Measurements from ENCODE around the gene MAN1C1. TPM values are rescaled to one million over a fixed set of nuclear protein-coding genes. Genes with fewer than 3 reads are reported as not detected.

MAN1C1 gene
- total and polyA plus RNA-seq, 2 donors from 2014 or later: 31.7 to 65.5 TPM

DNA sequence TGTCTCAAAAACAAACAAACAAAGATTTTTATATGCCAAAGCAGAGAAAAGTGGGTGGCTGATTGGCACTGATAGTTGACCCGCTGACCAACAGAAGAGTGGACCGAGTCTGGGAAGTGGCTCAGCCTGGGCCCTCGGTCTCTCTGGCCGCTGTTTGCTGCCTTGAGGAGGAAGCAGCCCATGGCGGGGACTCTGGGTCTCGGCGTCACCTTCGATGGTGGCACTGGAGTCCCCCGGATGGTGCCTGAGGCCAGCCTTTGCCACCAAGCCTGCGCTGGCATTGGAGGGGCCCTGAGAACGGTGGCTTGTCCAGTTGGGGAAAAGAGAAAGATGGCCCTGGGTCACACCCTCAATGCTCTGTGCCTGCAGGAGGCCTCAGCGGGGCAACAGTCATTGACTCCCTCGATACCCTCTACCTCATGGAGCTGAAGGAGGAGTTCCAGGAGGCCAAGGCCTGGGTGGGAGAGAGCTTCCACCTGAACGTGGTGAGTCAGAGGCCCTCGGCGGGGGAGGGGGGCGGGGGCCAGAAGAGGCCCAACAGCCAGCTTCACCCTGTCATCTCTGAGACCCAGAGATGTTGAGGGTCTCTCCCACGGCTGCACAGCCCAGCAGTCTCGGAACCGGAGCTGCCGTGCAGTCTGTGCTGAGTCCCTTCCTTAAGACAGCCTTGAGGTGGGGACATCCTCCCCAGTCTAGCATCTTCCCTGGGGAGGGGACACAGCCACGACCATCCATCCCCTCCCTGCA, 129.9 kb downstream of the MAN1C1 start:
- no peak overlapping the region for H3K9ac ChIP-seq (ENCODE audit: low read length in 3 of 3)
- no peaks in the 10 kb centered on the region for H3K27me3 ChIP-seq (ENCODE audit: control insufficient read depth, insufficient read depth, low read length)
- peaks cover 0 to 2% (median 0%) of the 10 kb centered on the region in 3 donors for H3K36me3 ChIP-seq (ENCODE audit: control insufficient read depth in 2 of 3, insufficient read depth in 3 of 3, low read length in 3 of 3)
- intact Hi-C loops (cut with DNase I): no loop called here
- no peak for FAIRE-seq
- TF ChIP-seq, protein P1, sequence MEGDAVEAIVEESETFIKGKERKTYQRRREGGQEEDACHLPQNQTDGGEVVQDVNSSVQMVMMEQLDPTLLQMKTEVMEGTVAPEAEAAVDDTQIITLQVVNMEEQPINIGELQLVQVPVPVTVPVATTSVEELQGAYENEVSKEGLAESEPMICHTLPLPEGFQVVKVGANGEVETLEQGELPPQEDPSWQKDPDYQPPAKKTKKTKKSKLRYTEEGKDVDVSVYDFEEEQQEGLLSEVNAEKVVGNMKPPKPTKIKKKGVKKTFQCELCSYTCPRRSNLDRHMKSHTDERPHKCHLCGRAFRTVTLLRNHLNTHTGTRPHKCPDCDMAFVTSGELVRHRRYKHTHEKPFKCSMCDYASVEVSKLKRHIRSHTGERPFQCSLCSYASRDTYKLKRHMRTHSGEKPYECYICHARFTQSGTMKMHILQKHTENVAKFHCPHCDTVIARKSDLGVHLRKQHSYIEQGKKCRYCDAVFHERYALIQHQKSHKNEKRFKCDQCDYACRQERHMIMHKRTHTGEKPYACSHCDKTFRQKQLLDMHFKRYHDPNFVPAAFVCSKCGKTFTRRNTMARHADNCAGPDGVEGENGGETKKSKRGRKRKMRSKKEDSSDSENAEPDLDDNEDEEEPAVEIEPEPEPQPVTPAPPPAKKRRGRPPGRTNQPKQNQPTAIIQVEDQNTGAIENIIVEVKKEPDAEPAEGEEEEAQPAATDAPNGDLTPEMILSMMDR (IDR thresholded peaks at IDR 0.05; ENCODE audit: borderline replicate concordance, extremely low read depth, insufficient read depth): no peak
- no peak overlapping the region for H3K4me3 ChIP-seq (ENCODE audit: low read length in 3 of 3)
- no peak for DNase-seq
- peaks cover 0 to 33% (median 28%) of the 10 kb centered on the region in 3 donors for H3K4me1 ChIP-seq (ENCODE audit: control insufficient read depth in 2 of 3, insufficient read depth in 2 of 3, low read depth in 1 of 3, low read length in 3 of 3)
- no peaks in the 10 kb centered on the region for H3K9me3 ChIP-seq (ENCODE audit: control insufficient read depth in 2 of 3, insufficient read depth in 1 of 3, low read length in 3 of 3)
- H3K27ac ChIP-seq (ENCODE audit: low read depth in 2 of 2, low read length in 2 of 2): no peak overlapping the region

DNA sequence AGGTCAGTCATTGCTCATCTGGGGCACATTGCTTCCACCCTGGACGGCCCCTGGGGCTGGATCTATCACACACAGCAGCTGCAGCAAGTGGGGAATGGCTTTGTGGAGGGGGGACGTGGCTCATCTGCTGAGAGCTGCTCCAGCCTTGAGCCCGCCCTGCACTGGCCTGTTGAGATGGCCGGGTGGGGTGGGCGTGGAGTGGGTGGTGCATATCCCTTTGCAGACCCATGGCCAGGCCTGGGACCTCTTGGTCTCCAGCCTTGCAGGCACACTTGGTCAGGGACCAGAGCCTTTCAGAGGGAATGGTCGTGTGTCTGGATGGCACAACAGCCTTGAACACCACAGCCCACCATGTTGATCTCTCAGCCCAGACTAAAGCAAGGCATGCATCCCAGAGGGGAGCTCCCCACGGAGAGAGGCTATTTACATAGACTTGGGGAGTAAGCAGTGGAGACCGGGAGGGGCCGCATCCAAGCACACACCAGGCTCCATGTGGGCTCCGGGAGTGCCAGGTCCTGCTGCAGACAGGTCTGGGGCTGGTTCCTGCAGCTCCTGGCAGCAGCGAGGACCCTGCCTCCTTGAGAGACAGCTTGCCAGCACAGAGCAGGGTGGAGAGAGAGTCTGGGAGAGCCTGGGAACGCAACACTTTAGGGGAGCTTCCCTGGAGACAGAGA, 130.6 kb downstream of the MAN1C1 start:
- DNase-seq: no peak

DNA sequence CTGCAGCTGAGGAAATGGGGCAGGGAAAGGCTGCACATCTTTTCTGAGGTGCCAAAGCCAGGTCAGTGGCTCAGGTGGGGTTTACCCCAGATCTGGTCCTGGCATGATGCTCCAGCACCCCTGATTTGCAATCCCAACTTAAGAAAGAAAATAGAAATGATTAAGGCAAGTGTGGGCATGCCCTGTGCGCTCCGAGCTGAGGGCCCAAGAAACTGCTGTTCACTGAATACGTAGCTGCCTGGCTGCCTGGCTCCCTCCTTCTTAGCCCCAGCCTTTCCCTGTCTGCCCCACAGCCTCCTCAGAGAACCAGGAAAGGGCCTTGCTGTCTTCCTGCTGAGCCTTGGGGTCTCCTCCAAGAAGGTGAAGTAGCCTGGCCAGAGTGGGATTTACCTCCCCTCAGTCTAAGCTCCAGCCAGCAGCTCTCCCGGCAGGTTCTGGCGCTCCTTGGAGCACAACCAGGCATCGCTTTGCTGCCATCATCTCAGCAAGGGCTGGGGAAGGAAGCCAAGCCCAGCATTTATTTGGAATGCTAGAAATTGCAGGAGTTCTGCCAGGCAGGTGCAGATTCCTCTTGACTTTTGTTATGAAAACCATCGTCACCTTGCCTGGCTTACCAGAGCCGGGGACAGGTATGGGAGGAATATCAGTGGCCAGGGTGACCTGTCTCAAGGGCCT, 132.1 kb downstream of the MAN1C1 start:
- H3K9ac ChIP-seq (ENCODE audit: low read length in 3 of 3): no peak overlapping the region
- H3K36me3 ChIP-seq (ENCODE audit: control insufficient read depth in 2 of 3, insufficient read depth in 3 of 3, low read length in 3 of 3): peaks cover 0 to 4% (median 3%) of the 10 kb centered on the region in 3 donors
- H3K27ac ChIP-seq (ENCODE audit: low read depth in 2 of 2, low read length in 2 of 2): no peak overlapping the region
- H3K27me3 ChIP-seq (ENCODE audit: control insufficient read depth, insufficient read depth, low read length): no peaks in the 10 kb centered on the region
- peaks cover 0 to 15% (median 11%) of the 10 kb centered on the region in 3 donors for H3K4me1 ChIP-seq (ENCODE audit: control insufficient read depth in 2 of 3, insufficient read depth in 2 of 3, low read depth in 1 of 3, low read length in 3 of 3)
- TF ChIP-seq, protein P1 (IDR thresholded peaks at IDR 0.05; ENCODE audit: borderline replicate concordance, extremely low read depth, insufficient read depth): no peak
- no peaks in the 10 kb centered on the region for H3K9me3 ChIP-seq (ENCODE audit: control insufficient read depth in 2 of 3, insufficient read depth in 1 of 3, low read length in 3 of 3)
- intact Hi-C loops (cut with DNase I): no loop called here
- FAIRE-seq (no peak), DNase-seq (no peak)
- no peak overlapping the region for H3K4me3 ChIP-seq (ENCODE audit: low read length in 3 of 3)

More for the DNA sequence above, 130.6 kb downstream of the MAN1C1 start:
- peaks cover 0 to 28% (median 26%) of the 10 kb centered on the region in 3 donors for H3K4me1 ChIP-seq (ENCODE audit: control insufficient read depth in 2 of 3, insufficient read depth in 2 of 3, low read depth in 1 of 3, low read length in 3 of 3)
- no peaks in the 10 kb centered on the region for H3K9me3 ChIP-seq (ENCODE audit: control insufficient read depth in 2 of 3, insufficient read depth in 1 of 3, low read length in 3 of 3)
- intact Hi-C loops (cut with DNase I): no loop called here
- no peaks in the 10 kb centered on the region for H3K27me3 ChIP-seq (ENCODE audit: control insufficient read depth, insufficient read depth, low read length)
- no peak overlapping the region for H3K9ac ChIP-seq (ENCODE audit: low read length in 3 of 3)
- no peak overlapping the region for H3K4me3 ChIP-seq (ENCODE audit: low read length in 3 of 3)
- H3K27ac ChIP-seq (ENCODE audit: low read depth in 2 of 2, low read length in 2 of 2): no peak overlapping the region
- no peak for FAIRE-seq
- peaks cover 0 to 3% (median 2%) of the 10 kb centered on the region in 3 donors for H3K36me3 ChIP-seq (ENCODE audit: control insufficient read depth in 2 of 3, insufficient read depth in 3 of 3, low read length in 3 of 3)
- TF ChIP-seq, protein P1 (IDR thresholded peaks at IDR 0.05; ENCODE audit: borderline replicate concordance, extremely low read depth, insufficient read depth): no peak

Data from kidney (tissue), 14 donors.